ENCODE measurements around the gene TFPI.

TFPI gene

GRCh38 chr2:187419808-187420207 is 134.4 kb downstream of the TFPI start:
- TF ChIP-seq TCF12 (IDR thresholded peaks at IDR 0.05; ENCODE audit: low read depth) = no peak
- TF ChIP-seq, protein P1, sequence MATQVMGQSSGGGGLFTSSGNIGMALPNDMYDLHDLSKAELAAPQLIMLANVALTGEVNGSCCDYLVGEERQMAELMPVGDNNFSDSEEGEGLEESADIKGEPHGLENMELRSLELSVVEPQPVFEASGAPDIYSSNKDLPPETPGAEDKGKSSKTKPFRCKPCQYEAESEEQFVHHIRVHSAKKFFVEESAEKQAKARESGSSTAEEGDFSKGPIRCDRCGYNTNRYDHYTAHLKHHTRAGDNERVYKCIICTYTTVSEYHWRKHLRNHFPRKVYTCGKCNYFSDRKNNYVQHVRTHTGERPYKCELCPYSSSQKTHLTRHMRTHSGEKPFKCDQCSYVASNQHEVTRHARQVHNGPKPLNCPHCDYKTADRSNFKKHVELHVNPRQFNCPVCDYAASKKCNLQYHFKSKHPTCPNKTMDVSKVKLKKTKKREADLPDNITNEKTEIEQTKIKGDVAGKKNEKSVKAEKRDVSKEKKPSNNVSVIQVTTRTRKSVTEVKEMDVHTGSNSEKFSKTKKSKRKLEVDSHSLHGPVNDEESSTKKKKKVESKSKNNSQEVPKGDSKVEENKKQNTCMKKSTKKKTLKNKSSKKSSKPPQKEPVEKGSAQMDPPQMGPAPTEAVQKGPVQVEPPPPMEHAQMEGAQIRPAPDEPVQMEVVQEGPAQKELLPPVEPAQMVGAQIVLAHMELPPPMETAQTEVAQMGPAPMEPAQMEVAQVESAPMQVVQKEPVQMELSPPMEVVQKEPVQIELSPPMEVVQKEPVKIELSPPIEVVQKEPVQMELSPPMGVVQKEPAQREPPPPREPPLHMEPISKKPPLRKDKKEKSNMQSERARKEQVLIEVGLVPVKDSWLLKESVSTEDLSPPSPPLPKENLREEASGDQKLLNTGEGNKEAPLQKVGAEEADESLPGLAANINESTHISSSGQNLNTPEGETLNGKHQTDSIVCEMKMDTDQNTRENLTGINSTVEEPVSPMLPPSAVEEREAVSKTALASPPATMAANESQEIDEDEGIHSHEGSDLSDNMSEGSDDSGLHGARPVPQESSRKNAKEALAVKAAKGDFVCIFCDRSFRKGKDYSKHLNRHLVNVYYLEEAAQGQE (IDR thresholded peaks at IDR 0.05; ENCODE audit: low read depth) = no peak
- TF ChIP-seq, protein P2, sequence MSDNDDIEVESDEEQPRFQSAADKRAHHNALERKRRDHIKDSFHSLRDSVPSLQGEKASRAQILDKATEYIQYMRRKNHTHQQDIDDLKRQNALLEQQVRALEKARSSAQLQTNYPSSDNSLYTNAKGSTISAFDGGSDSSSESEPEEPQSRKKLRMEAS (IDR thresholded peaks at IDR 0.05) = no peak
- no peak for TF ChIP-seq EGR1 (IDR thresholded peaks at IDR 0.05)
- no peak for TF ChIP-seq CEBPB (IDR thresholded peaks at IDR 0.05)
- no peak for TF ChIP-seq RAD21 (IDR thresholded peaks at IDR 0.05; ENCODE audit: low read depth)
- no peak for TF ChIP-seq USF1 (IDR thresholded peaks at IDR 0.05)
- TF ChIP-seq ZBTB7A (IDR thresholded peaks at IDR 0.05; ENCODE audit: low read depth) = no peak
- no peak for TF ChIP-seq TEAD4 (IDR thresholded peaks at IDR 0.05)
- no peak for TF ChIP-seq YY1 (IDR thresholded peaks at IDR 0.05; ENCODE audit: low read depth)
- TF ChIP-seq EP300 (IDR thresholded peaks at IDR 0.05; ENCODE audit: borderline replicate concordance) = no peak
- no peak for TF ChIP-seq TAF1 (IDR thresholded peaks at IDR 0.05; ENCODE audit: low read depth)
- TF ChIP-seq NFIC (IDR thresholded peaks at IDR 0.05) = no peak
- TF ChIP-seq CREB1 (IDR thresholded peaks at IDR 0.05; ENCODE audit: low read depth) = no peak
- no peak for TF ChIP-seq FOXM1 (IDR thresholded peaks at IDR 0.05; ENCODE audit: borderline replicate concordance, low read depth)

- TF ChIP-seq RAD21 (IDR thresholded peaks at IDR 0.05; ENCODE audit: low read depth) = no peak
- TF ChIP-seq FOXM1 (IDR thresholded peaks at IDR 0.05; ENCODE audit: borderline replicate concordance, low read depth) = no peak
- TF ChIP-seq ZBTB7A (IDR thresholded peaks at IDR 0.05; ENCODE audit: low read depth) = no peak
- no peak for TF ChIP-seq TAF1 (IDR thresholded peaks at IDR 0.05; ENCODE audit: low read depth)
- TF ChIP-seq NFIC (IDR thresholded peaks at IDR 0.05) = no peak
- TF ChIP-seq, protein P1 (IDR thresholded peaks at IDR 0.05; ENCODE audit: low read depth) = no peak
- no peak for TF ChIP-seq TCF12 (IDR thresholded peaks at IDR 0.05; ENCODE audit: low read depth)
- TF ChIP-seq EP300 (IDR thresholded peaks at IDR 0.05; ENCODE audit: borderline replicate concordance) = no peak
- no peak for TF ChIP-seq USF1 (IDR thresholded peaks at IDR 0.05)
- no peak for TF ChIP-seq TEAD4 (IDR thresholded peaks at IDR 0.05)
- no peak for TF ChIP-seq EGR1 (IDR thresholded peaks at IDR 0.05)
- no peak for TF ChIP-seq CREB1 (IDR thresholded peaks at IDR 0.05; ENCODE audit: low read depth)
- TF ChIP-seq, protein P2 (IDR thresholded peaks at IDR 0.05) = no peak
- no peak for TF ChIP-seq CEBPB (IDR thresholded peaks at IDR 0.05)
- TF ChIP-seq YY1 (IDR thresholded peaks at IDR 0.05; ENCODE audit: low read depth) = no peak
These were observed 138.8 kb downstream of the TFPI start for GRCh38 chr2:187415449-187415848.
